Globus pallidus (tissue), 1 donor: ENCODE measurements around the gene EID3.
A peak's percentile ranks its signal among the peaks of the same experiment; 100 is the strongest.
"Not testable (repeated sequence)": the region's sequence is repeated elsewhere in the genome, so short reads cannot be mapped to it uniquely, and the experiment has no call there.

Experiments
- DNase-seq: peaks from one replicate; pipeline ENCODE4 v3.0.0-alpha.2; 2015; ENCODE audit warnings: low spot score

Gene EID3

DNA sequence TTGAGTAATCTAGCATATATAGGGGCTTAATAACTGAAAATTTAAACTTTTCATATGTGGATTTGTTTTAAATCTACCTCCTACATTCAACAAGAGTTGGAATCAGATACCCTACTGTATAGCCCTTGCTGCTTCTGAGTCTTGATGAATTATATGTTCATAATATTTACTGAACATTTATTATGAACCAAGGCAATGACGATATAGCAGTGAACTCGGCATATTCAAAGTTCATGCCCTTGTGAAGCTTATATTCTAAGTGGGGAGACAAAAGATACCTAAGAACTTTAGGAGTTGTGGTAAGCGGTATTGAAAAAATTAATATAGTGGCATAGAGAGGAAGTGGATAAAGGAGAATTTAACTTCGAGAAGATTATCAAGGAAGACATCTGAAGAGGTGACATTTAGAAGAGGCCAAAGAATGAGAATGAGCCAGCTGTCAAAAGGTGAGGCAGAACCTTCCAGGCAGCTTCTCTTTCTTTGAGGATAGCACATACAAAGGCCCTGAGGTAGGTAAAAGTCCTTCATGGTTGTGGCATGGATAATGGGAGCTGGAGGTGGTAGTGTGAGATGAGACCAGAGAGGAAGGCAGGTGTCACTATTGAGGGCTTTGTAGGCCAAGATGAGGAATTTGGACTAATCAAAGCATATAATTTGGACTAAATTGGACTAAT lies 10.2 kb downstream of the EID3 start:
- no peak for DNase-seq

DNA sequence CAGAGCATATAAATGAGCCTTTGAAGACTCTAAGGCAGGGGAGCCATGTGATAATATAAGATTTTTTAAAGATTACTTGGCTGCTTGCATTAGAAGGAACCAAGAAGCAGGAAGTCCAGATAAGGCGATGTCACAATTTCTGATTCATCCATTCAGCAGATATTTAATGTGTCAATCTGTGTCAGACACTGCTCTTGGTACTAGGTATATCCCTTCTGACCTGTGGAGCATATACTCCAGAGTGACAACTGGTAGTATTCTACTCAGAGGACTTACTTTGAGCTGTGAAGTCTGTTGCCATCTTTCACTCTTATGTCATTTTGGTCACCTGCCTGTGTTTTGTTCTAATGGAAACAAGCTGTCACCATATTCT lies 10.7 kb downstream of the EID3 start:
- DNase-seq = no peak

DNA sequence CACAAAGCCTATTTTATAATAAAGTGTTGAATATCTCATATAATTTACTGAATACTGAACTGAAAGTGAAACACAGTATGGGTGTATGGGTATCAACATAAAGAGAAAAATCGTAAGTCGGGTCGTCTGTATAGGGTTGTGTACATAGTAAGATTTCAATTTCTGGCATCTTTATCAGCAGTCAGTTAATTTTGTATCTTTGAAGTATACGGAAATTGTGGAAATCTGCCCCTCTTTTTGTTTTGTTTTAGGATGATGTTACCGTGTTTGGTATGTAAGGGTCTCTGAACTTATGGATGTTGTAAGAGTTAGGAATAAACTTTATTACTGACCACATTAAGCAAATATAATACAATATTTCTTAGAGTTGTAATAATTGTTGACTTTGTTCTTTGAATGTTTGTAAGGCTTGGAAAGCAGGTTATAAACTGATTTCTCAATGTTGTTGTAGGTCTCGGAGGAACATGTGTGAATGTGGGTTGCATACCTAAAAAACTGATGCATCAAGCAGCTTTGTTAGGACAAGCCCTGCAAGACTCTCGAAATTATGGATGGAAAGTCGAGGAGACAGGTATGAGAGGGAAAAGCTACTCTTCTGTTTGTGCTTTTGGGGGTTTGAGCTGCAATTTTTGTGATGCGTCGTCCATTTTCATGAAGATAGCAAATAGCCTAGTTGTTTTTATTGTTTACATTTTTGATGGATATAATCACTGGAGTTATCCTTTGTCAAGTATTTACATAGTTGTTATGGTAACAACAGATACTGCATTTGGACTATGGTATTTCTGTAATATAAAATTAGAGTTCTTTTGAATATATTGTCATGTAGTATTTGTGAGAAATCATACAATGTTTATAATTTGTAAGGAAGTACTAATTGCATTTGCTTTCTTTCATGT lies 12.0 kb downstream of the EID3 start:
- no peak for DNase-seq

DNA sequence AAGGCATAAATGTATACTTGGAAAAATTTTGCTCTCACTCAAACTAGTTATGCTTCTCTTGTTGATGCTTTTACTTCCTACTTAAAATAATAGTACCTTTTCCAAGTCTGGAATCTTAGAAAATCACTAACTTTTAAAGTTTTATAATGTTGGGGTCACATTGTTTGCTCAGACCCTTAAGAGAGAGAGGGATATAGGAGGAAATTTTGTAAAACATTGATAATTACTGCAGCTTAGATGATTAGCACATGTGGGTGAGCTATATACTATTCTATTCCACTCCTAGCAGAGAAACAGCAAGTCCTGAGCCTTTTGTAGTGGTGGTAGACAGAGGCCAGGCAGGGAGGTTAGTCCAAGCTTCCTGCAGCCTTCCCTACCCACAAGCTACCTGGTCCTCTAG lies 13.4 kb downstream of the EID3 start:
- no peak for DNase-seq

DNA sequence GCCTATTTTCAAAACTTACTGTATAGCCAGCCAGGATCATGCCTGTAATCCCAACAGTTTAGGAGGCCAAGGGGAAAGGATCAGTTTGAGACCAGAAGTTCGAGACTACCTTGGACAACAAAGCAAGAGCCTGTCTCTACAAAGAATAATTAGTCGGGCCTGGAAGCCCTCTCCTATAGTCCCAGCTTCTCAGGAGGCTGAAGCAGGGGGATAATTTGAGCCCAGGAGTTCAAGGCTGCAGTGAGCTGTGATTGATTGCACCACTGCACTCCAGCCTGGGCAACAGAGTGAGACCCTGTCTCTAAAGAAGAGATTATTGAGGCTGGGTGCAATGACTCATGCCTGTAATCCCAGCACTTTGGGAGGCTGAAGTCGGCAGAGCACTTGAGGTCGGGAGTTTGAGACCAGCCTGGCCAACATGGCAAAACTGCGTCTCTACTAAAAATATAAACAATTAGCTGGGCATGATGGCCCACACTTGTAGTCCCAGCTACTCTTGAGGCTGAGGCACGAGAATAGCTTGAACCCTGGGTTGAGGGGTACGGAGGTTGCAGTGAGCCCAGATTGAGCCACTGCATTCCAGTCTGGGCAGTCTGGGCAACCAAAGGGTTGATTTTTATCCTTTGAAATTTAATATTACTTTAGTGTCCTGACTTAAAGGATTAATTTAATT lies 14.1 kb downstream of the EID3 start:
- DNase-seq = no peak

DNA sequence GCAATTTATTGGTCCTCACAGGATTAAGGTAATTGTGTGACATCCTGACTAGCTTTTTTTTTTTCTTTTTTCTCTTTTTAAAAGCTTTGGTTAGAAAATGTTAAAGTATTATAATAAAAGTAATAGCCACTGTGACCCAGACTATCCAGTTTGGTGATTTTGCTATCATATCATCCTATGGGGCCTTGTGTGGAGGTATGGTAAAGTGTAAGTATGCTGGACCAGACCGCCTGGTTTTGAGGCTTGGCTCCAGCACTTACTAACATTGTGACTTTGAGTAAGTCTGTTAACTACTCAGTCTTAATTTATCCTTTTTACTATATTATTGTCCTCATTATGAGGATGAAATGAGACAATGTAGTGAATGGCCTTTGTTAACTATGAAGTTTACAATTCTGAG lies 15.5 kb downstream of the EID3 start:
- DNase-seq = no peak

DNA sequence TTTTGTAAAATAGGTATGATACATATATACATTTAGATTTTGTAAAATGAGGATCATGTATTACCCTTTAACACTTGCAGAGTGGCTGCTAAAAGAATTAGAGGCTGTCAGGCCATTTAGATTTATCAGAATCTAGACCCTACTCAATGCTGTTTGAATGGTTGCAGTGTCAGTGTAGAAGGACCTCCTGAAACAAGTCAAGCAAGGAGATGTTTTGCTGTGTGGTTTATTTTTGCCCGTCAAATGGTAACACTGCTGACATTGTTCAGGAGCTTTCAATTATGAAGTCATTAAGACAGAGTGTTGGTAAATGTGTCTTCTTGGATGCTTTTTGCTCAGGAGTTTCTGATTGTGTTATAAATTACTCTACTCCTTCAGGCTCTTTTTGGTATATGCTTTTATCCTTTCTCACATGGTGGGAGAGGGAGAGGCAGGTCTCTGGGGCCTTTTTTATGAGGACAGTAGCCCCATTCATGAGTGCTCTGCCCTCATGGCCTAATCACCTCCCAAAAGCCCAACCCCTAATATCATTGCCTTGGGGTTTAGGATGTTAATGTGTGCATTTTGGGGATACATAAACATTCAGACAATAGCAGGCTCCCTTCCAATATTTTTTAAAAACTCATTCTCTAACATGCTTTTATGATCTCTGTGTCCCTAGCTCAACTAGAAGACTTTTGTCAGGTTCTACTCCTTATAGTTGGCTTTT lies 16.5 kb downstream of the EID3 start:
- DNase-seq = no peak

DNA sequence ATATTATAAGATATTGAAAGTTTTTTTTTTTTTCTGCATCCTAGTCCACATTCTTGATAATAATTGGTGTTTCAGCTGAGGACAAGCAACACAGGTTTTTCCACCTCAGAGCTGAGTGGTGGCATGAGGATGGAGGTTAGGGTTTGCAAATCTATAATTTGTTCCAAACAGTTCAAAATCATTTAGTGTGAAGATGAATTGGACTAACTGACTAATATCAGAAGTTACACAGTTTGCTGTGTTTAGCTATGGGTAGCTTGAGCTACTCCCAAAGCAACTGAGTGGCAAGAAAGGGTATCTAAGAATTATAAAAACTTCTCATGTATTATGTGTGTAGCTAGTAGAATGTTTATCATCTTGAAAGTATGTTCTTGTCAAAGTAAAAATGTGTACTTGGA lies 17.1 kb downstream of the EID3 start:
- DNase-seq = no peak

DNA sequence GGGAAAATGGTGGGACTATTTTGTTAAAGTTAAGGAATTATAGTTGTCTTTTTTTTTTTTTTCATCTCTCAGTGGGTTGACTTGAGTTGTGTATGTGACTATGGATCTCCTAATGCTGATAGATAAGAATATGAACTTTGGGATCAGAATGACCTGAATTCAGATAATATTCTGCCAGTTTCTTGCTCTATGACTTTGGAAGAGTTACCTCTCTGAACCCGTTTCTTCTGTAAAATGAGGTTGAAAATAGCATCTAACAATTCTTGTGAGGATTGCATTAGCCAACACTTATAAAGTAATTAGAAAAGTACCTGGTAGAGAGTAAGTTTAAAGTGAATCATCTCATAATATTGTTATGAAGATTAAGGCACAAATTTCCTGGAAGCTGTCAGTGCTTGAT lies 18.4 kb downstream of the EID3 start:
- no peak for DNase-seq

DNA sequence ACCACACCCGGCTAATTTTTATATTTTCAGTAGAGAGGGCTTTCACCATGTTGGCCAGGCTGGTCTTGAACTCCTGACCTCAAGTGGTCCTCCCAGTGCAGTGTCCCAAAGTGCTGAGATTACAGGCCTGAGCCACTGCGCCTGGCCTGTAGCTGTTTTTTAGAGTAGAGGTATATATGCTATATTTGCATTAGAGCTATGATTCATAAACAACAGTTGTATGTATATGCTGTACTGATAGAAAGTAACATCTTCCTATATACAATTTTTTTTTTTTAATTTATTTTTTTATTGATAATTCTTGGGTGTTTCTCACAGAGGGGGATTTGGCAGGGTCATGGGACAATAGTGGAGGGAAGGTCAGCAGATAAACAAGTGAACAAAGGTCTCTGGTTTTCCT lies 19.0 kb downstream of the EID3 start:
- not testable (repeated sequence) for DNase-seq

DNA sequence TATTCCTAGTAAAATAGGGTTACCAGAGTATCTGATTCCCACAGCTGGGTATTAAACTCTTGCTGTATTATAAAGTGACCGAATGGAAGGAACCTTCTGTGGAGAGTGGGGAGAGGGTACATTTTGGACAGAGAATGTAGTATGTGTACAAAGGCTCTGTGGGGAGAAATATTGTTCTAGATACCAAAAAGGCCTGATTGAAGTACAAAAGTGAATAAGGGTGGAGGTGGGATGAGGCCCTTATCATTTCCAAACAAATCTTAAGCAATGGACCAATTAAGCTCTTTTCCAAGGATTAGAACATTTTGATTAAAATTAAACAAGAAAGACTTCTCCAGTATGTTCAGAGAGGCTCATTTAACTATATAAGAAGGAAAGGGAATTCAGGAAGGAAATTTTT lies 20.4 kb downstream of the EID3 start:
- no peak for DNase-seq

DNA sequence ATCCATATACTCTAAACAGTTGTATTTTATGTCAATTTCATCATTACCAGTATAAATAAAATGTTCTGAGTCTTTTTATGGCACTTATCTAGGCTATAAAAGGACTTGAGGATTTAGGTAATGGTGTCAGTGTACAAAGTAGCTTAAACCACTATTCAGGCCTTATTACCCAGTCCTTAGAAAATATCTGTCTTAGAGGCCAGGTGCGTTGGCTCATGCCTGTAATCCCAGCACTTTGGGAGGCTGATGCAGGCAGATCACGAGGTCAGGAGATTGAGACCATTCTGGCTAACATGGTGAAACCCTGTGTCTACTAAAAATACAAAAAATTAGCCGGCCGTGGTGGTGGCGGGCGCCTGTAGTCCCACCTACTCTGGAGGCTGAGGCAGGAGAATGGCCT lies 24.7 kb downstream of the EID3 start:
- DNase-seq = not testable (repeated sequence)

DNA sequence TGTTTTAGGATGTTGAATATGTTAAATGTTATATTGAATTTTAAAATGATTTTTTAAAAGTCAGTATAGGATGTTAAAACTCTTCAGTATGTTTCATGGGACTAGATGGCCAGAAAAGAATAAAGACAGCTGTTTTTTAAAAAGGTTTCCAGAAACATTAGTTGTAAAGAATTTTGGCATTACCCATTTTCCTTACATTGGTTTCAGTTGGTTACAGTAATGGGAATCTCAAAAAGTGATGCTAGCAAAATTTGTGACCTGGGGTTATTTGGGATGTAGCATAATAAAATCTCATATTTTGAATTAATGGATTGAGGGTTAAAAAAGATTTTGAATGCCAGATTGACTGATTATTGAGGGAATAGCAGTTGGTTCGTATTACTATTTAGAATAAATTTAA lies 25.3 kb downstream of the EID3 start:
- DNase-seq = no peak

DNA sequence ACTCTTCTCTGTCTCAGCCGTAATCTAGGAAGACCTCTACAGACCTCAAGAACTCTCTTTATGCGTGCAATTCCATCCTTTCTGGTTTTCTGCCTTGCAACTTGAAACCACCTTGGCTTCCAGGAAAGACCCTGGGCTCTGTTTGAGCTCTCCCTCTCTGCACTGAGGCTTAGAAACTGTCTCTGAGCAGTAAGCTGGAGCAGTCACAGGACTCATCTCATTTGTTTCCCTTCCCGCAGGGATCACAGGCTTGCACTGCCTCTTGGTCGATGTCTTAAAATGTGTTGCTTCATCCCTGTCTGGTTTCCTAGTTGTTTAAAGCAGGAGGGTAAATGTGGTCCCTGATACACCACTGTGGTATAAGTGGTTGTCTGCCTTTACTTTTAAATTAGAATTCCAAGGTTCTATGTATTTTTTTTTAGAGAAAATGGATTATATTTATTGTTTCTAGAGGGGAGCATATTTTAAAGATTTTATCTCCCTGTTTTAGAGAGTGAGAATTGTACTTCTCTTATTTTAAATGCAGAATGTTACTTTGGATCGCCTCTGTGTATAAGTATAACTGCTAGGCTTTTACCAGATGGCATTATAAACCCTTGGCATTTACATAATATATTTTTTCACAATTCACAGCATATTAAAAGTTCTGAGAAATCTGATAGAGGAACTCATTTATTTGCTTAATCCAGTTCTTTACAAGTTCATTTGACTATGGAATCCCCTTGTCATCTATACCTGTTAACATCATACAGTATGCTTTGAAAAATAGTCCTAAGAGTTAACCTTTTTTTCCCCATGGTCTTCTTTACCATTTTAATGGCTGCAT lies 26.4 kb downstream of the EID3 start:
- no peak for DNase-seq

DNA sequence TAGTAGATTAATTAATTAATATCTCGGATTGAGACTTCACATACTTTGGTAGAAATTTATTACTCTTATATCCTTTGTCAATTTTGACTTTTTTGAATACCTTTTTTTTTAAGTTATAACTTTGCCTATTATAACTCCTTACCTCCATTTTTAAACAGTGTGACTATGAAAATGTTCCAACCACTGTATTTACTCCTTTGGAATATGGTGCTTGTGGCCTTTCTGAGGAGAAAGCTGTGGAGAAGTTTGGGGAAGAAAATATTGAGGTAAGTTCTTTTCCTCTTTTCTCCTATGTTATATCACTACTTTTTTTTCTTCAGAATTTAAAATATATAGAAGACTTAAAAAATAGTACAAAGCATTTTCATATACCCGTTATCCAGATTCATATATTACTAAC lies 27.8 kb downstream of the EID3 start:
- DNase-seq = no peak

DNA sequence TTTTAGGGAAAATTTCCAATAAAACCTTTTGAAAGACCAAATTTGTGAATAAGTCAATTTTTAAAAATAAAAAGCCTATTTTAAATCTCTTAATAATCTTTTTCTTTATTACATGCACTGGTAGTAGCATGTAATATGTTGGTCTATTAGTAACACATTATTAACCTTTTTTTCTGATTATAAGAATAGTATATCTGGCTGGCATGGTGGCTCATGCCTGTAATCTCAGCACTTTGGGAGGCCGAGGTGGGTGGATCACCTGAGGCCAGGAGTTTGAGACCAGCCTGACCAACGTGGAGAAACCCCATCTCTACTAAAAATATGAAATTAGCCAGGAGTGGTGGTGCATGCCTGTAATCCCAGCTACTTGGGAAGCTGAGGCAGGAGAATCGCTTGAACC lies 28.7 kb downstream of the EID3 start:
- not testable (repeated sequence) for DNase-seq

DNA sequence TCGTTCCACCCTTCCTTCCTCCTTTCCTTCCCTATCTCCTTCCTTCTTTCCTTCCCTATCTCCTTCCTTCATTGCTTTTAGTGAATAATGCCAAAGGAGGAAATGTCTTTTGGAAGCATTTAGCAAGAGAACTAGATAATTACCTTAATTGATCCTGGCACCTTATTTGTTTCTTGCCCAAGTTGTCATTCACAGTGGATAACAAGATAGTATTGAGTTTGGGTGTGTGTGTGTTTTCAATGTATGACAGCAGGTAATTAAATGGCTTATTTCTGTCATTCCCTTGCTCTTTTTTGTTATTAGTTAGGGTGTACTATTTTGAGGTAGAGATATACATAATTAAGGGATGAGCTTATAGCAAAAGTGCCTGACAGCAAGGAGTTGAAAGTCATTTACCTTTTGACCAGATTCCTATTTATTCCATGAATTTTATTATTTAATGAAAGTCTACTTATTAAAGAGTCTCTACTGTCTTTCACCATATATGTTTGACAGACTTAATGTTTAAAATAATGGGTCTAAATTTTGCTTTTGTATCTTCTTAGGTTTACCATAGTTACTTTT lies 30.2 kb downstream of the EID3 start:
- DNase-seq = no peak

DNA sequence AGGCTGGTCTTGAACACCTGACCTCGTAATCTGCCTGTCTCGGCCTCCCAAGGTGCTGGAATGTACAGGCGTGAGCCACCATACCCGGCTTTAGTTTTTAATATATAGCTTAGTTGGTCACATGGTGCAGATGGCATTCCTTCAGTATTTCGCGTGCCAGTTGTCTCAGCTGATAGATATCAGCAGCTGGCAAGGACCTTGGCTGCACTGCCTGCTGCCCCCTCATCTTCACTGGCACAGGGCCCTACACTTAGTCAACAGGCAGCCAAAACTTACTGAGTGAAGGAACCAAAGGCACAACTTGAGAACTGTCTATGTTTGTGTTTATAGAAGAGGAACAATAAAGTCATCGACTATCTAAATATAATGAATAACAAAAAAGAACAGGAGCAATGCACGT lies 31.0 kb downstream of the EID3 start:
- no peak for DNase-seq

DNA sequence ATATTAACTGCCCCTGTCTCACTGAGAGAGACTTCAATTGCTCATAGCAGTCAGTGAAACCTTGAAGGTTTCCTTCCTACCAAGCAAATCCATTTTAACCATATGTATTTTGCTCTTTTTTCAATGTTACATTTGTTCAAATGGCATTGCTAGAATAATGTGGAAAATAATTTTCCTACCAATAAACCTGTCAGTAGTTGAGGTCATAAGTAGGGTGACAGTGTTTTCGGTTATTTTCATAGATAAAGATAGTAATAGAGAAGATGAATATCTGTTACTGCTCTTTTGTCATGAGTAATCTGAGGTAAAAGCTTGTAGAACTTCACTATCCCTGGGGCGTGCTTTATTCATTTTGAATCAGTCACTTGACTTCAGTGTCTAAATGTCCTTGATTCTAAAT lies 32.6 kb downstream of the EID3 start:
- DNase-seq = no peak

DNA sequence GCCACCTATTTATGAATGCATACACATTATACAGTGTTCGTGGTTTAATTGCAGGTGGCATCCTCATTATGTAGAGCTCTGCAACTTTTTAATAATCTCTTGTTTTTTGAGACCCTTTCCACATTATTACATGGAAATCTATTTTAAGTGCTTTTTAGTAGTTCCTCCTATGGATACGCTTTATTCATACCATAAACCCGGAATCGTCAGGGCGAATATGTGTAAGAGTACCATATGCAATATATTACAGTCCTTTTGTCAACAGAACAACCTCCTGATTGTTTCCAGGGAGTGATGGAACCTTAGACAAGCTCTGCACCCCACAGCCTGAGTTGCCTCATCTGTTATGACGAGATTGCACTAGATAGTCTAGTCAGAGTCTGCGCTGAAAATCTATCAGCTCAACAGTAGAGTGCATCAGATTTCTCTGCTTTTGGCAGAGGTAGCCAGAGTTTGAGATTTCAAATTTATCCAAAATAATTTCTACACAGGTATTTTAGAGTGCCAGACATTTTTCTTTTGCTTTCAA lies 33.6 kb downstream of the EID3 start:
- no peak for DNase-seq

DNA sequence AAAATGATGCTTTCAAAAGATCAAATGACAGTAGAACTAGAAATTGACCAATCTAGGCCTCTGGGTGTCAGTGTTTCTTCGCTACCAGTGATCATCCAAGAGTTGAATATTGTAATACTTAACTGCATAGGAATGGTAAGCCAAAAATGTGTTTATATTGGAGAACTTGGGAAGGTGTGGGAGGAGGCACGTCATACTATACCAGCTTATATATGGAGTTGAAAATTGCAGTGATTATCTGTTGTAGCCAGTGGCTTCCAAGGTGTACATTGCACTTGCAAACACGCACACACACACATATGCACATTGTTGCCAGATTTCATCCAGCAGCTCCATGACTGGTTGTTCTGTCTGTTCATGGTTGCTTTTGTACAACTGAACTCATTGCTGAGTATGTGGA lies 36.1 kb downstream of the EID3 start:
- peak; percentile 16 for DNase-seq
